HG03196 (cell line): ENCODE data around the gene NRG4.
"Not testable (repeated sequence)": the region's sequence is repeated elsewhere in the genome, so short reads cannot be mapped to it uniquely, and the experiment has no call there.

Source experiments
- ATAC-seq: cut with Tn5 transposase; IDR thresholded peaks from one replicate; pipeline ENCODE4 v1.9.1; 2021; ENCODE audit not compliant: unreplicated experiment

Gene NRG4

DNA sequence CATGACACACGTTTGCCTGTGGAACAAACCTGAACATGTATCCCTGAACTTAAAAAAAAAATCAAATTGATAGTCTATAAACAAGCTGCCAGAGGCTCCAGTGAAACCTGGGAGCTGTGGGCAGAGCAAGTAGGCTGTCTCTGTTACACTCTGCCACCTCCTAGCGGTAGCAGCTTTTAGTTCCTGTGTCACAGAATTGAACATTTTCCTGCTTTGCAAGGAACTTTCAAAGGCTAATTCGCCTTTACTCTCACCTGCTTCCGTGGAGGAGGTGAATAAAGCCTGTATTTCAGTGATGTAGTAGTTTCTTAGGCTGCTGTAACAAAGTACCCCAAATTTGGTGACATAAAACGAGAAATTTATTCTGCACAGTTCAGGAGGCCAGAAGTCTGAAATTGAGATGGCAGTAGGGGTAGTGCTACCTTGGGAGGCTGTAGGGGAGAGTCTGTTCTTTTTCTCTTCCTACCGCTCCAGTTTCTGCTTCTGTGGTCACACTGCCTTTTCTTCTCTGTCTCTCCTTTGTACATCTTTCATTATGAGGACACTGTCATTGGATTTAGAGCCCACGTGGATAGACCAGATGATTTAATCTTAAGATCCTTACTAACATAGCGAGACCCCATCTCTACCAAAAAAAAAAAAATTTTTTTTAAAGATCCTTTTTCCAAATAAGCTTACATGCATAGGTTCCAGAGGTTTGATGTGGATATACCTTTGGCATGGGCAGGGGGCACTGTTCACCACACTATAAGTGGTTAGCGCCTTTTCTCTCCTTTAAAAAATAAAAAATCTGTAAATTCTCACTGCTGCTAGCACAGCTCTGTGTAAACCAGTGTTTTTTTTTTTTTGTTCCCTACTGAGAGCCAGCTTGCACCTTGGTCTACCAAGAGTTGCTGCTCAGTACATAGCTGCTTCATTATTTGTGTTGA, 83.3 kb downstream of the NRG4 start:
- ATAC-seq: no peak

DNA sequence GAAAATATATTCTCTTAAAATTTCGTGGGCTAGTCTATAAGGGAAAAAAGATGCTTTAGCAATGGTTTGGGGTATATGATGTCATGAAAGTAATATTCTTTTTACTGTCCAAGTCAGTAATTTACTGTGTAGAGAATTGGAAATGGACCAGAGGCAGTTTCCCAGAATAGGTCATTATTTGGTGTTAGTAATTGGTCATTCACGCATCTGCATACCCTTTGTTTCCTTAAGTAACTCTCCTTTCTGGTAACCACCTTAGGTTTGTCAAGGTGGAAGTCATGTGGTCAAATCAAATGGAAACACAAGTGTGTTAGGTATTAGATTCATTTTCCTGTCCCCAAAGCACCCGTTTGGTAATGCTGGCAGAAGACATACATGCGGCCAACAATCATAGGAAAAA, 84.6 kb downstream of the NRG4 start:
- no peak for ATAC-seq

DNA sequence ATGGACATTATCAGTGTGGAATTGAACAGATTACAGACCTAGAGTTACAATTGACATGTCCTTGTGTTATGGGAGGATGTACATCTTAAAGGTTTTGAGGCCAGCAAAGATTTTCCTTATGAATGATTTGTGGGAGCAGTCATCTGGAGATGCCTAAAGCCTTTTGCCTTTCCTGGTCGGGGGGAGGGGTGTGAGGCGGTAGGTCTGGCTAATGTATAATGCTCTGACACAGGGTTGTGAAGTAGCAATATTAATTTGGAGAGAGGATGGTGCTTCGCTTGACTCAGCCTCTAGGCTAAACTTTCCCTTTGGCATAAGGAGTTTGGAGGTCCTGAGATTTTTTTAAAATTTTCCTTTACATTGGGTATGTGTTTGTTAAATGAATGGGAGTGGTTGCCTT, 85.3 kb downstream of the NRG4 start:
- no peak for ATAC-seq

DNA sequence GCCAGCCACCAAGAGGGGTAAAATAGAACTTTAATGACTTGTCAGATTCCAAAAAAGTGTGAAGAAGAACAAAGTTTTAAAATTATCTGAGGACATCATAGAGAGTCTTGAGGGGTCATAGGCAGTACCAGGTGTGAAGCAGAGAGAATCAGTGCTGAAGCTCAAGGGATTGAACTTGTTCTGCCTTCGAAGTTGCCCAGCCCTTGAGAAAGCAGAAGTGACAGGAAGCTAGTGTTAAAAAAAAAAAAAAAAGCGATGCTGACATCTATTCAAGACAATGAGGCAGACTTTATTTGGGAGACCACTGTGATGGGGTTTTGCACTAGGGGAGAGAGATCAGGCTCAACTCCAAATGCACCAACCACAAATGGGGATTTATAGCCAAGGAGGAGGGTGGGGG, 86.8 kb downstream of the NRG4 start:
- ATAC-seq: no peak

DNA sequence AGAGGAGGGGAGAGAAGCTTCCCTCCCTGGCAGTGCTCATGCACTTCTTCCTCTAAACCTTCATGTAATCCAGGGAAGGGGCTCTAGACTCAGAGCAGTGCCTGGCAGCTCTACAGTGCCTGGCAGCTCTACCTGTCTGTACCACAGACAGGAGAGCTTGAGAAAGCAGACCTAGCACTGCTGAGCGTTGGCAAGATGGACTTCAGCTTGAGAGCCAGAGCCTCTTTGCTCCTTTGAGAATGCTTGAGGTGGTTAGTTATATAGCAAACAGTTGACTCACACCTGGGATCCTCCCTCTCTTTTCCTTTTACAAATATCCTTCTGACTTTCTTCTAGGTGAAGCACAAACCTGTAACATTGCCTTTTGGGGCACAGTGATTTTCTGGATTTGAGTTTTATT, 87.6 kb downstream of the NRG4 start:
- ATAC-seq: no peak

DNA sequence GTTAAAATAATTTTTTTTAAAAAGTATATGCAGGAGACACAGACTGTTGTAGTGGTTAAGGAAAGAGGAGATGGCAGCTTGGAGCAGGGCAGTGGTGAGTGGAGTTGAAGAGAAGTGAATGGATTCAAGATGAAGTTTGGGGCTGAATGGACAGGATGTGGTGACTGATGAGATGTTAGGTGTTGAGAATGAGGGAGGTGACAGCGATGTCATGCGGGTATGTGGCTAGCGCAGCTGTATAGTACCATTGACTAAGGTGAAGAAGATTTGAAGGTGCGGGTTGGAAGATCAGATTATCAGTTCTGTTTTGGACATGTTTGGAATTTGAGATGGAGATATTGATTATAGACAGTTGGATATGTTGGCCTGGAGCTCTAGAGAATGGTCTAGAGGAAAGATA, 88.5 kb downstream of the NRG4 start:
- no peak for ATAC-seq

DNA sequence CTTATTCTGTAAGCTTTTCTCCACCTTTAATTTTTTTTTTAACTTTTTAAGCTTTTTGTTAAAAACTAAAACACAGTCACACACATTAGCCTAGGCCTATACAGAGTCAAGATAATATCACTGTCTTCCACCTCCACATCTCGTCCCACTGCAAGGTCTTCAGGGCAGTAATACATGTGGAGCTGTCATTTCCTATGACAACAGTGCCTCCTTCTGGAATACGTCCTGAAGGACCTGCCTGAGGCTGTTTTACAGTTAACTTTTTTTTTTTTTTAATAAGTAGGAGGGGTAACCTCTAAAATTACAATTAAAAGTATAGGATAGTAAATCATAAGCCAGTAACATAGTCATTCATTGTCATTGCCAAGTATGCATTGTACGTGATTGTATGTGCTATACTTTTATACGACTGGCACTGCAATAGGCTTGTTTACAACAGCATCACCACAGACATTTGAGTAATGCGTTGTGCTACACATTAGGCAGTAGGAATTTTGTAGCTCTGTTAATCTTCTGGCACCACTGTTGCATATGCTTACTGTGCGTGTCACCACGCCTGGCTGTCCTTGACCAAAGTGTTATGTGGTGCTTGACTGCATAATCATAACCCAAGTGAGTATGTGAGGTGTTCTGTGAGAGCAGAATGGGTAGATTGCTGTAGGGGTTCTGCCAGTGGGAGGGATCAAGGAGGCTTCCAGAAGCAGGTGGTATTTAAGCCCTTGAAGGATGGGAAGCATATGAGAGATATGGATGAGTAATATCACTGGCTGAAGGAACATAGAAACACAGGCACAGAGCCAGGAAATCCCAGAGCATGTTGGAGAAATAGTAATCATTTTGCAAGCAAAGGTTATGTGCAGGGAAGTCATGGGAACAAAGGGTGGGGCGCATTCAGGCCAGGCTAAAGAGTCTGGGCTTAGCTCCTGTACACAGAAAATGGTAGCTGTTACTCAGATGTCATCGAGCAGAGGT, 90.2 kb downstream of the NRG4 start:
- ATAC-seq: no peak

DNA sequence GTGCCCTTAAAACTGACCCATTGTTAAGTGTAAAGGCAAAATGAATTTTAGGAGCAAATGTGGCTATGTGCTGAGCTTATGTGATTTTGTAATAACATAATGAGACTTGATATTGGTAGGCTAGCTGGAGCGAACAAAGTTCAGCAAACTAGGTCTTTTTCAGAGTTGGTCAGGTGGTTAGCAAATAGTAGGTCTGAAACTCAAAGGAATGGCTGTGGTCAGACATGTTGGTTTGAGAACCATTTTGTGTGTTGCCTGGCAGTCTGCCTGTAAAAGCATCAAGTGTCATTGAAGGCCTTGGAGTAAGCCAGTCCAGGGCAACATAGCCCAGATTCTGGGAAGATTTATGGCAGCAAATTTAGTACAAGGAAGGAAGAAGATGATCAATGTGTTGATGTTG, 92.1 kb downstream of the NRG4 start:
- no peak for ATAC-seq

DNA sequence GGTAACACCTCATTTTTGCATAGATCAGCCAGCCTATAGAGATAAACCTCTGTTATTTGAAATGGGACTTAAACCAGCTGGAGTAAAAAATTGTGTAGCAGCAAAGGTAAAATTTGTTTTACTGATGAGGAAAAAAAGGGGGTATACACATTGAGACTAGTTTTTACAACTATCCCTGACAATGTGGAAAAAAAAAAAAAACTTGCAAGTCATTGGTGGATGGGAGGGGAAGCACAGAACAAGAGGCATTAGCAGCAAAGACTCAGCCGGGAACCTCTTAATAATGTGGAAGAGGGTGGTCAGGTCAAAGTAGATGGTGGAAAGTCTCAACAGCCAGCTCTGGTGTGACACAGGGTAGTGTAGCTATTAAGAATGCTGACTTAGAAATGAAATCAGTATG, 94.1 kb downstream of the NRG4 start:
- no peak for ATAC-seq

DNA sequence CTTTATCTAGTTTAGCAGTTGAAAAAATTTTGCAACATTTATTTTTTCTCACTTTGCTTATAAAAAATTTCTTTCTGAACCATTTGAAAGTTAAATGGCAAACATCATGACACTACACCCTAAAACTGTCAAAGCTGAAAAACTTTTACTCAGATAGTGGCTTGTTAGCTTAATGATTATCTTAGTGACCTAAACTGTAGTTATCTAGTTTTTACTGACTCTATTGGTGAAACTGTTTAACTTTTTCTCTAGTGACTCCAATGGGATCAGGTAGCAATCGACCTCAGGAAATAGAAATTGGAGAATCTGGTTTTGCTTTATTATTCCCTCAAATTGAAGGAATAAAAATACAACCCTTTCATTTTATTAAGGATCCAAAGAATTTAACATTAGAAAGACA, 95.2 kb downstream of the NRG4 start:
- ATAC-seq: no peak

DNA sequence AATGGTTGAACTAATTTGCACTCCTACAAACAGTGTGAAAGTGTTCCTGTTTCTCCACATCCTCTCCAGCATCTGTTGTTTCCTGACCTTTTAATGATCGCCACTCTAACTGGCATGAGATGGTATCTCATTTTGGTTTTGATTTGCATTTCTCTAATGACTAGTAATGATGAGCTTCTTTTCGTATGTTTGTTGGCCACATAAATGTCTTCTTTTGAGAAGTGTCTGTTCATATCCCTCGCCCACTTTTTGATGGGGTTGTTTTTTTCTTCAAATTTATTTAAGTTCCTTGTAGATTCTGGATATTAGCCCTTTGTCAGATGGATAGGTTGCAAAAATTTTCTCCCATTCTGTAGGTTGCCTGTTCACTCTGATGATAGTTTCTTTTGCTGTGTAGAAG, 101.9 kb downstream of the NRG4 start:
- ATAC-seq: not testable (repeated sequence)

DNA sequence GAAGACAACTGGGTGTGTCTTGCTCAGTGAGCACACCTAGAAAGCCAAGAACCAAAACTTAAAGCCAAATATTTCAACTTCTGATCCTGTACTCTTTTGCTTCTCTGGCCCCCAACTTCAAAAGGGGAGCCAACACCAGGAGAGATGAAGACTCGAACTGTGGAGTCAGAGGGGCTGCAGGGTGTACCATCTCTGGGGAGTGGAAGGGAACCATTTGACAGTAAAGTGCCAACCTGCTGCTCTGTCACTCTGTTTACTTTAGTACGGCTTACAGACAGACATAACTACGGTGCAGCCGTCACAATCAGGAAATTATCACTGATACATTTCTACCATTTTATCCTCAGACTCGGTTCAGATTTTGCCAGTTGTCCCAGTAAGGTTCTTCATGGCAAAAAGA, 107.0 kb downstream of the NRG4 start:
- no peak for ATAC-seq

DNA sequence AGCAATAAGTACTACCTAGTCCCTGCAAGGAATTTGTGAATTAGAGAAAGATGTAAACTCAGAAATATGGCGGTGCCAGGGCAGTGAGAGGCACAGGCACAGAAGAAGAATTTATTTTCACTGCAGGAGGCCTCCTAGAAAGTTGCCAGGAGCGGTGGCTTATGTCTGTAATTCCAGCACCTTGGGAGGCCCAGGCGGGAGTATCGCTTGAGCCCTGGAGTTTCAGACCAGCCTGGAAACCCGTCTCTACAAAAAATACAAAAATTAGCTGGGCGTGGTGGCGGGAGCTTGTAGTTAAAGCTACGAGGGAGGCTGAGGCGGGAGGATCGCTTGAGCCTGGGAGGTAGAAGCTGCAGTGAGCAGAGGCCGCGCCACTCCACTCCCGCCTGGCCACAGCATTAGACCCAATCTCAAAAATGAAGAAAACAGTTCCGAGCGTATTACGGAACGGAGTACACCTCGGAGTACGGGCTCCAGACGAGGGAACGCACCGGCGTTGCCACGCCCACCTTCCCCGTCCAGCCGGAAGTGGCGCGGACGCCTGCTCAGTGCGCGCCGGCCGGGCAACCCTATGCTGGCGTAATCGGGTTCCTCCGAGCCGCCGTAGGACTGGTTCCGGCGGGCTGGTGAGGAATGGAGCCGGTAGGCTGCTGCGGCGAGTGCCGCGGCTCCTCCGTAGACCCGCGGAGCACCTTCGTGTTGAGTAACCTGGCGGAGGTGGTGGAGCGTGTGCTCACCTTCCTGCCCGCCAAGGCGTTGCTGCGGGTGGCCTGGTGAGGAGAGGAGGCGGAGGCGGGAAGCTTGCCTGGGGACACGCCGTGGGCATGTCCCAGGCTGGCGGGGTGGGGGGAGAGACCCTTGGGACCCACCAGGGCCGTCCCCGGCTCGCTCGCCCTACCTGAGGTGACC, 108.6 kb downstream of the NRG4 start, which contains the start of gene FBXO22:
Gene FBXO22 (plus strand): TSS at position 548 of the 909 bp plus-strand sequence. CDS start 86 bp downstream, at position 634.
- ATAC-seq: peak; percentile 92

DNA sequence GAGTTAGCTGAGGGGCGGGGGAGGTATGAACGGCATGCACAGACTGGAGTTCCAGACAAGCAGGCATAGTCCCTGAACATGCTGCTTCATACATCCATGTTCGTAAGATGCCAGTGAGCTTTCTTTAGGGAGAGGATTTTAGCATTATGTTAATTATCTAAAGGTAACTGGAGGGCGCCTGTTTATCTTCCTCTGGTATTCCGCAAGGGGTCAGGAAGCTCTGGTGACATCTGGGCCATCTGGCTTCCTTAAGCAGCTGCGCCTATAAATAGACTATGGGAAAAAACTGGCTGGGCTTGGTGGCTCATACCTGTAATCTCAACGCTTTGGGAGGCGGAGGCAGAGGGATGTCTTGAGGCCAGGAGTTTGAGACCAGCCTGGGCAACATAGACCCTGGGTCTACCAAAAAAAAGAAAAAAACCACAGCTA, 110.1 kb downstream of the NRG4 start:
- ATAC-seq: no peak

DNA sequence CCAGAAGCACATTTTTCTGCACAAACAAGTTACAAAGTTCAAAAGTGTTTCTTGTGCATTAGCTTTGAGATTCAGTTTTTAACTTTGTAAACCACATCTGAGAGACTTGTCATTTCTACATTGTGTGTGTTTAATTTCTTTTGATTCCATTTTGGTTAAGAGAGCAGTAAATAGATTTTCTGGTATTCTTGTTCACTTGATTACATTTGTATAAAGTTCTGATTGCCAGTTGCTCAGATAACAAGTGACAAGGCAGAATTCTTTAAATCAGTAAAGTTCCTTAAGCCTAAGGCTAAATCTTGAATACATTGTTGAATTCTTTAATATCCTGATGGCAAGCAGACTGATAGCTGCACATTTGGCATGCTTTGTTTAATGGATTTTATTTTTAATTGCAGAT, 111.6 kb downstream of the NRG4 start:
- no peak for ATAC-seq

DNA sequence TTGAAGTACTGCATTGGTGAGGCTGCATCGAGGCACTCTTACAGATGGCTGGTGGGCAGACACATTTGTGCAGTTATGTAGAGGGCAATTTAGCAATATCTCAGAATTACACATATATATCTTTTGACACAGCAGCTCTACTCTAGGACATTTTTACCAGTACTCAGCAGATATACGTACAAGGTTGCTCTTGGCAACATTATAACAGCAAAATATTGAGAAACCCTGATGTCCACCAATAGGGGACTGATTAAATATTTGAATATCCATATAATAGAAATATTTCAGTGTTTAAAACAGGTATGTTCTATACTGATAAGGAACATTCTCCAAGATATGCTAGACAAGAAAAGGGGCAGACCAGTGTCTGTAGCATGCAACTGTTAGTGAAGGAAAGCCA, 116.5 kb downstream of the NRG4 start:
- ATAC-seq: no peak

DNA sequence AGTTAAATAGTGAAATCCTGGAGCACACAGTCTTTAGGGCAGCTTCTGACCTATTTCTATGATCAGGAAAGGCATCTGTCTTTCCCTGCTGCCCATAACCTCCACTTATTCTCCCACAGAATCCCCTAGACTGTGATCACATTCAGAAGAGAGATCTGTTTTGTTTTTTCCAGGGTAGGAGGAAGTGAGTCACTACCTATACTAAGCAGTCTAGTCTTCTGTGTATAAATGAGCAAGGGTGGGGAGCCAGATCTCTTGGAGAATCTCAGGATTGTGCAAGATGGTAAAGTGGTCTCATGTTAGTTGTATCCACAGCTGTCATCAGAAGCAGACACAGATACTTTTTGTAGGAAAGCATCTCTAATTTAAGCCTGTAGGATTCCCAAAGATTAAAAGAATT, 120.3 kb downstream of the NRG4 start:
- ATAC-seq: no peak
